T-helper 1 cell (primary cell): ENCODE data around the gene SNTB2.
"Not testable (repeated sequence)": the region's sequence is repeated elsewhere in the genome, so short reads cannot be mapped to it uniquely, and the experiment has no call there.

Source experiments
- DNase-seq, 5 donors: peaks; one replicate each; pipeline ENCODE4 v3.0.0-alpha.2; 2012 to 2020

Gene SNTB2

DNA sequence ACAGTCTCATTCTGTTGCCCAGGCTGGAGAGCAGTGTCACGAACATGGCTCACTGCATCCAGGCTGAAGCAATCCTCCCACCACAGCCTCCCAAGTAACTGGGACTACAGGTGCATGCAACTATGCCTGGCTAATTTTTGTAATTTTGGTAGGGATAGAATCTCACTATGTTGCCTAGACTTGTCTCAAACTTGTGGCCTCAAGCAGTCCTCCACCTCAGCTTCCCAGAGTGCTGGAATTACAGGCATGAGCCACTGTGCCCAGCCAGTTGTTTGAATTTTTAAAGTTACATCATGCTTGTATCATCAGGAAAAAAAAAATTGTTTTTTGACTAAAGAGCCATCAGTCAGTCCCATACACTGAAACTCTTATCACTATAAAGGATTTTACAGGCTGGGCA lies 107.1 kb downstream of the SNTB2 start:
- DNase-seq: no peak

DNA sequence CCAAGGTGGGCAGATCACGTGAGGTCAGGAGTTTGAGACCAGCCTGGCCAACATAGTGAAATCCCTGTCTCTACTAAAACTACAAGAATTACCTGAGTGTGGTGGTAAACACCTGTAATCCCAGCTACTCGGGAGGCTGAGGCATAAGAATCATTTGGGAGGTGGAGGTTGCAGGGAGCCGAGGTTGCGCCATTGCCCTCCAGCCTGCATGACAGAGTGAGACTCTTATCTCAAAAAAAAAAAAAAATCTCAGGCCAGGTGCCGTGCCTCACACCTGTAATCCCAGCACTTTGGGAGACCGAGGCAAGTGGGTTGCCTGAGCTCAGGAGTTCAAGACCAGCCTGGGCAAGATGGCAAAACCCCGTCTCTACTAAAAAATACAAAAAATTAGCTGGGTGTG lies 109.8 kb downstream of the SNTB2 start:
- DNase-seq: not testable (repeated sequence)

DNA sequence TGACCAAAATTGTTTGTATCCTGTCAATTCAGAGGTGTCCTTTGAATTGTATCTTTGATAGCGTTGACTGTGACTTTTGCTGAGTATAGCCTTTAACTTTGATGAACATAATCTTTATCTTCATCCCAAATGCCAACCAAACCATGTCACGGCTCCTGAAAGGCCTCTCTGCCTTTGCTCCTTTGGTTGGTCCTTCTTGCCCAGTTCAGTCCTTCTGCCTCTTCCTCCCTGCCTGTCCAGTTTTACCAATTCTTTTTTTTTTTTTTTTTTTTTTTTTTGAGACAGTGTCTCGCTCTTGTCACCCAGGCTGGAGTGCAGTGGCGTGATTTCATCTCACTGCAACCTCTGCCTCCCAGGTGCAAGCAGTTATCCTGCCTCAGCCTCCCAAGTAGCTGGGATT lies 111.3 kb downstream of the SNTB2 start:
- DNase-seq: no peak

DNA sequence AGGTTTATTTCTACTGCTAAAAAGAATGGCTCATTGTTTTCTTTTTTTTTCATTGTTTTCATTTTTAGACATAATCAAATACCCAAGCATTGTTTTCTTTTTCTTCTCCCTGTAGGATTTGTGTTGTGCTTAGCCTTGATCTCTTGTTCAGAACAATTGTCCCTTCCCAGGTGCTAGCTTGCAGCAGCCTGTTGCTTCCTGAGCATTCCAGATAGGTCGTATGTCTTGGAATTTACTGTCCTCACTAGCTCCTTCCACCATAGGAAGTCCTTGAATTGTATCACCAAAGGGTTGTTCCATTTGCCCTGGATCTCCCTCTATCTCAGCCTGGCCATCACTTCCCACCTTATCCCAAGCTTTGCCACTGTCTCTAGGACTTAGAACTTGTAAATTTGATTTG lies 114.2 kb downstream of the SNTB2 start:
- no peak for DNase-seq

DNA sequence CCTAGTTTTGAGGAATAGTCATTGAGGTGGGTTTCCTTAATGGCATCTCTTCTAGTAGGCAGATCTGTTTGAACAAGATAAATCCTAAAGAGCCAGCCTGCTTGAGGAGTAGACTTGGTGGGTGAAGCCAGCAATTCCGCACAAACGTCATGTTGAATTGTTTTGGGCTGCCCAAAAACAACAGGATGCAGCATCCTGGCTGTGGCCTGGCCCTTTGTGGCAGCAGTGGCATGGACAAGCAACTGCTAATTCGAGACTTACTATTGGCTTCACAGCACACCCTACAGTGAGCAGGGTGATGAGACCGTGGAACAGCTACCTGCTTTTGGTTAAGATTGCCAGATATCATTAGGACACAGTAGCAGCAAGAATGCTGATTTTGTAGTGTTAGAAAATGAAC lies 114.9 kb downstream of the SNTB2 start:
- no peak for DNase-seq

DNA sequence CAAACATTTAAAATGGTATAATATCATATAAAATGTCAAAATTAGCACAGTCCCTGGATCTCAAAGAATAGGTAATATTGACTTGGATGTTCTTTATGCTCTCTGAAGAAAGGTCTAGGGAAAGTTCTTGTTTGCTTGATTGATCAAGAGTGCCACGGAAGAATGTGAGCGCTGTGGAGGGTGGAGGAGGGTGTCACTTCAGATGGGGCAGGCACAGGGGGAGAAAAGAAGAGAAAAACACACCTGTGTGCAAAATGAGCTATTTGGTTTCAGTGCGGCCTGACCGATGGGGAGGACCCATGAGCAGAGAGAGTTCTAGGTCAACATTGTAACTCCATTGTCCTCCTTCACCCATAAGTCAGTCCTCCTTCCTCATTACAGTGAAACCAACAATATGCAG lies 115.3 kb downstream of the SNTB2 start:
- no peak for DNase-seq

DNA sequence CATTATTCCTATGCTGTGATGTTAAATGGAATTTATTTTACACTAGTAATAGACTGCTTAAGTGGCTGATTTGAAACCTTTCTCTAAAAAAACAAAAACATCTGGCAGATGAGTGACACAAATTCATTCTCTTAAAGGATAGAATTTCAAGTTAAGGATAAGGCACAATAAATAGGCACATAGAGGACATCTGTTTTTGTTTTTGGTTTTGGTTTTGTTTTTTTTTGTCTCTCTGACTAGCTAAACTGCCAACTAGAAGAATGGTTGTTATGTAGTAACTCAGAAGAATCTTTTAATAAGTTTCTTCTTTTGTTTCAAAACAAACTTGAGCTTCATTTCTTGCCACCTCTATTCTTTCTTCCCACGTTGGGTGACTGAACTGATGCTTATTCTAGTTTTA lies 119.1 kb downstream of the SNTB2 start:
- DNase-seq: no peak

DNA sequence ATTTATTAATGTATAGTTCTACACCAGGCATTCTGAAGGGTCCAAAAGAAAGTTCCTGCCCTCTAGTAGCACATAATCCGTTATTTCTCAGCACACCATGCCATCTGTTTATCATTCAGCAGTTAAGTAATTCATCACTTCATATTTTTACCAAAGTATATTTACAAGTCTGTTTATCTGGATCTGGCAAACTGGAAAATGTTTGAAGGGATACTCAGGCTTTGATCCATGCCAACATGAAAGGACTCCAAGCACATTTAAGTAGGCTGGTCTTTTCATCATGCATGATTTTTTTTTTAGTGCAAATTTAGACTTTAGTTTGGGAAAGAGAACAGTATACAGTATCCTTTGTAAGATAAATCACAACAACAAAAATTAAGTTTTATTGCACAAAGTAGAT lies 120.1 kb downstream of the SNTB2 start:
- no peak for DNase-seq

DNA sequence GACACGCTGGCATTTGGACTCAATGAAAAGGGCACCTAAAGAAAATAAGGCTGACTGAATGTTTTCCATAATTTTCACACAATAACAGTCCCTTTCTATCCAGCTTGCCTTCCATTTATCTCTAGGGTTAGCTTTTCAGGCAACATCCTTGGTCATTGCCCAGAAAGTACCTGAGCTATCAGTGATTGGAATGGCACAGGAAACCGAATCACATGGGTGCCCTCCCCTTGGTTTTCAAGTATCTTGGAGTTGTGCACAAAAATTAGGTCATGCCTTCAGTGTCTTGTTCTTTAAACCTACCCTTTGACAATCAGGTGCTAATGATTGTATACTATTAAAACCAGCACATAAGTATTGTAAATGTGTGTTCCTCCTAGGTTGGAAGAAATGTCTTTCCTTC lies 120.9 kb downstream of the SNTB2 start:
- DNase-seq: no peak

DNA sequence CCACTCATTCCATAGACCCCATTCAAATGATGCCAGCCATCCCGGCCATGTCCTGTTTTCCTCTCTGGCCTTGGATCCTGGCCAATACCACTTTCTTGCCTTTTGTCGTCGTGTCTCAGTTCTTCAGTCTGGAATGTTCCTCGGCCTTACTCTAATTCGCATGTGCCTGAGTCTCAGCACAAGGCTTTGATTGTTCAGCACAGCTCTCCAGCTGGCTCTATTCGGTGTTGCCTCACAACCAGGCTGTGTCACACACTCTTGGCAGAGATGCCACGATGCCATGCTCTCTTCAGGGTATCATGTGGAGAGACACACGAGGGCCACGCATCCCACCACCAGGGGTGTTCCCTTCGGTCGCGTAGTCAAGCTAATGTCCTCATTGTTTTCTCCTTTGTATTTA lies 122.4 kb downstream of the SNTB2 start:
- no peak for DNase-seq

DNA sequence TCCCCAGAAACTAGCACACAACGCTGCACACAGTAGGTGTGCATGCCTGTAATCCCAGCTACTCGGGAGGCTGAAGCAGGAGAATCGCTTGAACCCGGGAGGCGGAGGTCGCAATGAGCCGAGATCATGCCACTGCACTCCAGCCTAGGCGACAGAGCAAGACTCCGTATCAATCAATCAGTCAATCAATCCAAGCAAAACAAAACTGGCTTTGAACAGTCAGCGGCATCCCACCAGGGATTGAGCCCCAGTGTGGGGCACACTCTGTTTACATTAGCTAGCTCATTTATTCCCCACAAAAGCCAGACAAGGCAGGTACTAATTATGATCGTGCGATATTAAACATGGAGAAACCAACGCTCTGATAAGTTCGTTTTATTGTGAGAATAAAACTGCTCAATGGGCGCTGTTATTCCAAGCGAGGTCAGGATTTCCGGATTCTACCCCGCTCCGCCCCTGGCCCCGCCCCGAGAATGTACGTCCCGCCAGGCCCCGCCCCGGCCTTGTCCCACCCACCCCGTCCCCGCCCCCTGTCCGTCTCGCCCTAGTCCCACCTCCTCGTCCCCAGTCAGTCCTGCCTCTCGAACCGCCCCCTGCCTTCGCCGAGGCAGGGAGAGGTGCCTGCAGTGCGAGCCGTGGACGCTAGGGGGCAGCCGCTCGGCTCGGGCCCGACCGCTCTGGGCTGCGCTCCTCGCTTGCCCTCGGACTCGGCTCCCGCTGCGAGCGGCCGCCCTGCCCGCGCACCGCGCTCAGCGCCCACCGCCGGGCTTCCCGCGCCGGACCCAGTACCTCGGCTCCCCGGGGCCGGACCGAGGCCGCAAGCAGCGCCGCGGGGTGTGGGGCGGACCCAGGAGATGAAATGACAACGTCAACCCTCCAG lies 123.9 kb downstream of the SNTB2 start, which contains the start of gene VPS4A:
TSS of gene VPS4A (plus strand) at position 698 of the 880 bp plus-strand sequence. CDS start at position 860, 162 bp downstream.
- peak; percentile 94 to 97 (median 96) for DNase-seq

DNA sequence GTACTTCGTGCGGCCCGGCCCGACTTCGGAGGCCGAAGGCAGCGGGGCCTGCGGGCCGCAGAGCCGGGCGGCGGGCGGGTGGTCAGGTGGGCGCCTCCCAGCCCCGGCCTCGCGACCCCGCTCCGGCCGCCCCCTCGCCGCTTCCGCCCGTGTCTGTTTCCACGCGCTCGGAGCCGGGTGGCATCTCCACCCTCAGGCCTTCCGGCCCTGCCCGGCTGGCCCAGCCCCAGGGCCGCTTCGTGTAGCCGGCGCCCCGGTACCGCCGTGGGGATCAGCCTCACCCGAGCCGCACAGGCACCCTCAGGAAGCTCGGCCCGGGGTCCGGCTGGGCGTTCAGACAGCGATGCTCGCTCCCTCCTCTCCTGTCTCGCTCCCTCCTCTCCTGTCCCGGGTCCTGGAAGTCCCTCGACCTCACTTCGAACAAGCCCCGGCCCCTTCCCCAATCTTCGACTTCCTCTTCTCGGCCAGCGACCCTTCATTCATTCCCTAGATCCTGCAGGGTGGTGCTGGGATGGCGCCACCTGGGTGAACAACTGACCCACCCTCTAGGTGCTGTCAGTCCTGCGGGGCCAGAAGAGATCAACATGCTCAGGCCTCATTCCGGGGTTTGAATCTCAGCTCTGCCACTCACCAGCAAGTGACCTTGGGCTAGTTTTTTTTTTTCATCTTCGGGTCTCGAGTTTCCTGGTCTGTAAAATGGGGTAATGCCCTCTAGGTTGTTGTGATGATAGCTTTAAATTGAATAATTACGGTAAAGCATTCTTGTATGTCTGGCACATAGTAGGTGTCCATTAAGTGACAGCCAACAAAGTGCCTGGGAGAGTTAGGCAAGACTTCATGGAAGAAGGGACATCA lies 124.8 kb downstream of the SNTB2 start:
- DNase-seq: peak in 3 of 5 donors; percentile 24 to 54 (median 38)

DNA sequence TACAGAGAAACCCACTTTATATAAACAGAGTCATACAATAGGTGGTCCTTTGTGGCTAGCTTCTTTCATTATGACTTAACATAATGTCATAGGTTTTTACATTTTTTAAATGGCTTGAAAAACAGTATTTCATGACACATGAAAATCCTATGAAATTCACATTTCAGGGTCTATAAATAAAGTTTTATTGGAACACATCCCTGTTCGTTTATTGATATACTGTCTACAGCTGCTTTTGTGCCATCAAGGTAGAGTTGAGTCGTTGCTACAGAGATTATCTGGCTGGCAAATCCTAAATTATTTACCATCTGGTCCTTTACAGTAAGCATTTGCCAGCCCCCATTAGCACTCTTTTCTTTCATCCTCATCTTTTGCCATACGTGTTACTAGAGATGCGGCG lies 126.5 kb downstream of the SNTB2 start:
- no peak for DNase-seq

DNA sequence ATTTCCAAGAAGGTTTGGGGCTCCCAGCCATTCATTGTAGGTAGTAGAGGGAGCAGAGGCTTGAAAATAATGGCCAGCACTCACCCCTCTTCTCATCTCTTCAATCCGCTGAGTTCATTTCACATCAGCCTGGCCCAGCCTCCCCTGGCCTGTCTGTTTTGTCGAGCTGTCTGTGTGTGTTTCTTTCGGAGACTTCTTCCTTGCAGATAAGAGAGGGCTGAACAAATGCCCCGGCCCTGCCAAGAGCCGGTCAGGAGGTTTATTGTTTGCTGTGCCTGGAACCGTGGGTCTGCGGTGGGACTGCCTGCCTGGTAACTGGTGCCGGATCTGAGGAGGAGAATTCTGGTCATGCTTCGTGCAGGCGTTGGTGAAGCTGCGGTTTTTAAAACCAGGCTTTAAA lies 127.6 kb downstream of the SNTB2 start:
- no peak for DNase-seq

DNA sequence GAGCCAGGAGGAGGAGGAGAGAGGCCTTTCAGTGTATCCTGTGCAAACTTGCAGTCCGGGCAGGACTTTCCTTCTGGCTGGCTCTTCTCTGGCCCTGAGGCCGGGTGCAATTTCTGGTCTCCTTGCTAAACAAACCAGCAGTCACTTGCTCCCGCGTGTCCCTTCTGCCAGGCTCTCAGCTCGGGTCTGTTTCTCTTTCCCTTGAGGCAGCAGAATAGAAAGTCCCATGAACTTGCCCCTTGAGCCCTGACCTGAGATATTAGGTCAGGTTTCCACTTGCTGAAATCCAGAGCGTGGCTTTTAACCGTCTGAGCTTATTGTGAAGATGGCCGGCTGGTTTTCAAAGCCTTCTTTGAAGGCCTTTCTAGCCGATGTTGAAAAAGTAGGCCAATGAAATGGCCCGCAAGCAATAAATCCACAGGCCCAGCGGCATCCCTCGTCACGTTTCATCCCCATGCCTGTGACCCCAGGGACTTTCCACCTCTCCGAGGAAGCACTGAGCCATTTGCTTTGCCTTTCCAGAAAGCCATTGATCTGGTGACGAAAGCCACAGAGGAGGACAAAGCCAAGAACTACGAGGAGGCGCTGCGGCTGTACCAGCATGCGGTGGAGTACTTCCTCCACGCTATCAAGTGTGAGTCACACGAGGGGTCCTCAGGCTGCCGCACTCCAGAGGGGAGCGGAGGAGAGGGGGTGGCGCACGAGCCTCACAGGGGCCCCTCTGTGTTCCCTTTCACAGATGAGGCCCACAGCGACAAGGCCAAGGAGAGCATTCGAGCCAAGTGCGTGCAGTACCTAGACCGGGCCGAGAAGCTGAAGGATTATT lies 128.7 kb downstream of the SNTB2 start:
- DNase-seq: no peak

DNA sequence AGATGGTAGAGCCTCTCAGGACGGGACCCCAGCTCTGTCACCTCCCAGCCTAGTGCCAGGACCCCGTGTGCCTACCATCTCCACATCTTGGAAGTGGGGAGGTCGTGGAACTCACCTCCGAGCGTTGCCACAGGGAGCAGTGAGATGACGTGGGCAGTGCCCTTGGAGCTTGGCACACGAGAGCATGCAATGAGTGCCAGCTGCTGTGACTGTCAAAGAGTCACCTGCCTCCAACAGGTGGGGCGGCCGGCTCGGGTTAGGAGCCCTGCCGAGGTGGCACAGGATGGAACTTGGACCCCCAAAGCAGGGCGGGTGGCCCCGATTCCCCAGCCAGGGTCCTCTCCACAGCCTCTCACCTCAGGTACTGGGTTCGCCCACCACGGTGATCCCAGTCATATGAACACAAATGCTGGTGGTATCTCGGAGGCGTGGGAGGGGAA lies 129.7 kb downstream of the SNTB2 start:
- no peak for DNase-seq

DNA sequence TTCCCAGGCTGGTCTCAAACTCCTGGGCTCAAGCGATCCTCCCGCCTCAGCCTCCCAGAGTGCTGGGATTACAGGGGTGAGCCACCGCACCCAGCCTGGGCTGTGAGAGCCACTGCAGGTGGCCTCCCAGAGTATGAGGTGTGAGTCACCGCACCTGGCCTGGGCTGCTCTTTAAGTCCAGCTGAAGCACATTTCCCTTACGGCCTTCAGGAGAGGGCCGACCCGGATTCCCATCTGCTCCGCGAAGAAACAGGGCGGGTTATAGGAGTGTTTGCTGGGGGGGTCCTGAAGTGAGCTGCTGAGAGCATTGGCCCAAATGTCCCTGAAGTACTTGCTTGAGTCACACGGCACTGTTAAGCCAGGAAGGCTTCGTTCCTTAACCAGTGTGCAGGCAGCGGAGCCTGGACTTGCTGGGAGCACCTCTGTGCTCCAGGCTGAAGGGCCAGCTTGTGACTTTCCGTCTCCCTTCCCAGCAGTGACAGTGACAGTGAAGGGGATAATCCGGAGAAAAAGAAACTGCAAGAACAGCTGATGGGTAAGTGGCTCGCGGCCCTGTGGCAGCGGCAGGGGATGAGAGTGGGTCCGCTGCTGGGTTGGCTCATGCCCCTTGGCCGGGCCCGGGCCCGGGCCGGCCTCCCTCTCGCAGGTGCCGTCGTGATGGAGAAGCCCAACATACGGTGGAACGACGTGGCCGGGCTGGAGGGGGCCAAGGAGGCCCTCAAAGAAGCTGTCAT lies 131.4 kb downstream of the SNTB2 start:
- no peak for DNase-seq

DNA sequence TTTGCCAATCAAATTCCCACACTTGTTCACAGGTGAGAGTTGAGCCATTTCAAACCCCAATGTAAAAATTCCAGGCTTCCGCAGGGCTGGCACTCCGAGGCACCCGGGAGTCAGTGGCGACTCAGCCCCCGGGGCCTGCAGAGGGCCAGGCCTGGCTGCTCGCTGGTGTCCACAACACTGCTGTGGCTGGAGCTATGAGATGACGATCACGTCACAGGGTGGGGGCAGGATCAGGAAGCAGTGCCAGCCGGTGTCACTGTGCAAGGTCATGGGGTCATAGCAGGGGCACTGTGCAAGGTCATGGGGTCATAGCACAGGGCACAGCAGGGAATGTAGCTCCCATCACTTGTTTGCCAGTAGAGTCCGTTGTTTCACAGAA lies 131.9 kb downstream of the SNTB2 start:
- DNase-seq: no peak

DNA sequence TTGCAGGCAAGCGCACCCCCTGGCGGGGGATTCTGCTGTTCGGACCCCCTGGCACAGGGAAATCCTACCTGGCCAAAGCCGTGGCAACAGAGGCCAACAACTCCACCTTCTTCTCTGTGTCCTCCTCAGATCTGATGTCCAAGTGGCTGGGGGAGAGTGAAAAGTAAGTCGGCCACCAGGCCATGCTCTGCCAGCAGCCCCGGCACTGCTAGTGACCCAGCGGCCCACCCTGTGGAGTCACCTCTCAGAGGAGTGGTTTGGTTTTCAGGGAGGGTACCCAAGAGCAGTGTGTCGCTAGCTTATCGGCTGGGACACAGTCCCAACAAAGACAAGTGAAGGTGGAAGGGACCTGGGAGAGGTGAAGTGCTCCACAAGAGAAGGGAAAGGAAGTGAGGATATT lies 132.4 kb downstream of the SNTB2 start:
- no peak for DNase-seq

DNA sequence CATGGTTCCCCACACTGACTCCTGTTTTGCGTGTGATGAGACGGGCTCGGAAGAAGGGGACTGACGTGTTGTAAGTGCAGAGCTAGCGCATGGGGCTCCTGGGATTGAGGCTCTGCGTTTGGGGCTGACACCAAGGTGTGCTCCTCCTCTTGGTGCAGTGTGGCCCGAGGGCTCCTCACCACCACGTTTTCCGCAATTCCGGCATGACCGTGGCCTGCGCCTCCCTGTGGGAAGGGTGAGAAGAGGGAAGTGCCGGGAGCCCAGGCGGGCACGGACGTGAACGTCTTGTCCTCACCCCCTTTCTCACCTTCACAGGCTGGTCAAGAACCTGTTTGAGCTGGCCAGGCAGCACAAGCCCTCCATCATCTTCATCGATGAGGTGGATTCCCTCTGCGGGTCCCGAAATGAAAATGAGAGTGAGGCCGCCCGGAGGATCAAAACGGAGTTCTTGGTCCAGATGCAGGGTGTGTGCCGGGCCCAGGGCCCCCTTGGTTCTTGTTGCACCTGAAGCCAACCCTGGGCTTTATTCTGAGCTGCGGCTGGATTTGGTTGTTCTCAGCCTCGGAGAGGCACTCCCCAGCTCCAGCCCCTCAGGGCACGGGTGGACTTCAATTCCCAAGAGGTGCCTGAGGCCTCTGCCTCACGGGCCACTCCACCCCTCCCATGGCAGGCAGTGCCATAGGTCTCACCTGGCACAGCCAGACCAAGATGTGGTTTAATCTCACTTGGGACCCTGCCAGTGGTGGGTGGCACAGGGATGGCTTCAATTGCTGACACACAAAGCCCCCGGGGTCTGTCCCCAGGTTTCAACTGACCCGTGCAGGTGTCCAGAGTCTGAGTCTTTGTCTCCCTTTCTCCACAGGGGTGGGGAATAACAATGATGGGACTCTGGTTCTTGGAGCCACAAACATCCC lies 133.1 kb downstream of the SNTB2 start:
- DNase-seq: no peak

DNA sequence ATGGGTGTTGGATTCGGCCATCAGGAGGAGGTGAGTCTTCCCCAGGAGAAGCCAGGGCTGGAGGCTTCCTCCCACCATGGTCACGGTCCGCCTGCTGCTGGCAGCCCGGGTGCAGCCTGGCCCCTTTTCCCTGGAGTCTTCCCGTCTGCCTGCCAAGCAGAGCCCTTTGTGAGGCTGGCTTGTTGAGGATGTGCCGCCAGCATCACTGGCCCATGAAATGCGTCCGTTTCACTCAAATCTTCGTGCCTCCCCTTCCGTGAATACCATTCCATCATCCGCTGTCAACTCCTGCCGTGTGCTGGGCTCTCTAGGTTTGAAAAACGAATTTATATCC lies 133.7 kb downstream of the SNTB2 start:
- no peak for DNase-seq
